ENCODE results near the gene ANKRD13A. TPM values are rescaled to one million over a fixed set of nuclear protein-coding genes. Genes with fewer than 3 reads are reported as not detected.
A peak's percentile ranks its signal among the peaks of the same experiment; 100 is the strongest.

ANKRD13A gene
- 100 to 1,000 TPM; 125 to 167 (median 137) TPM for total RNA-seq

GRCh38 chr12:109998904-109999648 lies at the start of gene ANKRD13A:
Gene ANKRD13A (plus strand): TSS chr12:109999430. CDS start chr12:109999689, 259 bp downstream.
- H3K27me3 ChIP-seq: no peaks in the 10 kb centered on the region
- intact Hi-C loops (cut with DNase I): no loop called here
- H3K36me3 ChIP-seq: no peaks in the 10 kb centered on the region
- H3K27ac ChIP-seq: peak within 1 kb of the TSS; percentile 89 to 94 (median 90)
- TF ChIP-seq CTCF (IDR thresholded peaks at IDR 0.05) (peak in 2 of 6 experiments; percentile 7 to 30), POLR2A (IDR thresholded peaks at IDR 0.05) (peak; percentile 90 to 98)
- peak within 1 kb of the TSS; percentile 60 to 99 (median 89) for H3K4me3 ChIP-seq (replicated peaks in 1 of 3)
- H3K4me1 ChIP-seq: peaks cover 29 to 56% of the 10 kb centered on the region in 2 donors
- 2 to 3% methylated on average over 12 to 13 of the region's 62 CpGs for WGBS, 2 donors
- H3K9me3 ChIP-seq: no peaks in the 10 kb centered on the region
- peak; percentile 92 to 94 for DNase-seq

DNA sequence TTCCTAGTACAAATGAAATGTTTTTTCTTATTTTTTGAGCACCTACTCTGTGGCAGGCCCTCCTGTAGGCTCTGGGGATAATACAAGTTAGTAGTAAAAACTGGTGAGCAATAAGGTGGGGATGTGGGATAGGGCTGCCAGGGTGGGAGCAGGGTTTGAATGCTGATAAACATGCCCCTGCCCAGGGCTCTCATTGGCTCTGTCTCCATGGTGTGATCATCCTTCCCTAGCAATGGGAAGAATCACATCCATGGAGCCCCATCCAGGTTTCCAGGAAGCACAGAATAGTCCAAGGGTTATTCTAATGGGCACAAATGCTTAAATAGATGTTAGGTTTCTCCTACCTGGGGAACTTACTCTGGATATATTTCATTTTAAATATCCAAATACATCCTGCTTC lies 48.6 kb upstream of the ANKRD13A start:
- peak overlapping the region; percentile 4 to 93 (median 90) for H3K27ac ChIP-seq
- H3K9me3 ChIP-seq: no peaks in the 10 kb centered on the region
- intact Hi-C loops (cut with DNase I): no loop called here
- H3K4me3 ChIP-seq (replicated peaks in 1 of 3): no peak overlapping the region
- DNase-seq: no peak
- peaks cover 57 to 65% of the 10 kb centered on the region in 2 donors for H3K4me1 ChIP-seq
- H3K36me3 ChIP-seq: peaks cover 22 to 23% of the 10 kb centered on the region in 2 donors
- H3K27me3 ChIP-seq: no peaks in the 10 kb centered on the region
- TF ChIP-seq POLR2A (IDR thresholded peaks at IDR 0.05) (no peak), CTCF (IDR thresholded peaks at IDR 0.05) (no peak)

DNA sequence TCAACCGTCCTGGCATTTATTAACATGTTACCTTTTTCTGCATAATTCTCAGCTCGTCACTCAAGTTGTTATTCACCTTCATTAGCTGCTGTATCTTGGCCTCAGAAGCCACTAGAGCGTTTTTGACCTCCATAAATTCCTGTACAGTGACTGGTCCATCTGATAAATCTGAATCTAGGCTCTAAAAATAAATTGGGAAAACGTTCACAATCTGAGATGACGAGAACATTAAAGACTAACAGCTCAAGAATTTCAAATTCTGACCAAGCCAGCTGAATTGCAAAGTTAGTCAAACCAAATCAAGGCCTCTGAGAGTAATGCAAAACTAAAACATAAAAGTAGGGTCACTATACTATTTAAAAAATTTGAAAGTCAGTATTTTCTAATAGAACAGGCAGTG lies 48.1 kb upstream of the ANKRD13A start:
- 81% methylated on average over 5 of the region's 5 CpGs for WGBS, 2 donors
- no peak for DNase-seq
- H3K36me3 ChIP-seq: peaks cover 23 to 24% of the 10 kb centered on the region in 2 donors
- no peak overlapping the region for H3K4me3 ChIP-seq (replicated peaks in 1 of 3)
- peak overlapping the region; percentile 4 to 93 (median 90) for H3K27ac ChIP-seq
- H3K9me3 ChIP-seq: no peaks in the 10 kb centered on the region
- no peaks in the 10 kb centered on the region for H3K27me3 ChIP-seq
- intact Hi-C loops (cut with DNase I): no loop called here
- peaks cover 52 to 60% of the 10 kb centered on the region in 2 donors for H3K4me1 ChIP-seq
- no peak for TF ChIP-seq POLR2A (IDR thresholded peaks at IDR 0.05)
- TF ChIP-seq CTCF (IDR thresholded peaks at IDR 0.05): no peak

- no peak for TF ChIP-seq POLR2A (IDR thresholded peaks at IDR 0.05)
- no peak for TF ChIP-seq CTCF (IDR thresholded peaks at IDR 0.05)
- Histone ChIP-seq H3K4me1 (peaks cover 46 to 54% of the 10 kb centered on the region in 2 donors), H3K27ac (peak overlapping the region; percentile 4 to 93 (median 90)), H3K4me3 (replicated peaks in 1 of 3) (no peak overlapping the region), H3K27me3 (no peaks in the 10 kb centered on the region), H3K36me3 (peaks cover 23 to 29% of the 10 kb centered on the region in 2 donors), H3K9me3 (no peaks in the 10 kb centered on the region)
- intact Hi-C loops (cut with DNase I): no loop called here
- WGBS, 2 donors: 68 to 73% methylated on average over 7 of the region's 7 CpGs
- peak; percentile 86 to 87 for DNase-seq
Observed at GRCh38 chr12:109951751-109952150, 47.5 kb upstream of the ANKRD13A start.

GRCh38 chr12:109952160-109952858 lies 46.9 kb upstream of the ANKRD13A start:
- no peak for TF ChIP-seq CTCF (IDR thresholded peaks at IDR 0.05)
- no peak for TF ChIP-seq POLR2A (IDR thresholded peaks at IDR 0.05)
- WGBS, 2 donors: 90 to 96% methylated on average over 11 of the region's 11 CpGs
- no peak overlapping the region for H3K4me3 ChIP-seq (replicated peaks in 1 of 3)
- peak overlapping the region; percentile 10 to 93 (median 90) for H3K27ac ChIP-seq
- no peaks in the 10 kb centered on the region for H3K27me3 ChIP-seq
- H3K36me3 ChIP-seq: peaks cover 23 to 29% of the 10 kb centered on the region in 2 donors
- DNase-seq: no peak
- peaks cover 40 to 49% of the 10 kb centered on the region in 2 donors for H3K4me1 ChIP-seq
- no peaks in the 10 kb centered on the region for H3K9me3 ChIP-seq
- intact Hi-C loops (cut with DNase I): no loop called here
